GM12892 (cell line): ENCODE results near the gene CASTOR1.

Experiments used
- DNase-seq: peaks from one replicate; pipeline ENCODE4 v3.0.0; 2011; ENCODE audit not compliant: insufficient read length
- FAIRE-seq: peaks from 2 replicates; lab custom pipeline; 2011; peaks lifted over from hg19 to GRCh38; lab: Jason Lieb, UNC
- POLR2A ChIP-seq: IDR thresholded peaks from 2 replicates; pipeline ENCODE4 v1.6.1; 2011; ENCODE audit warnings: low read depth, low read length, control low read depth
- POLR2AphosphoS5 ChIP-seq: IDR thresholded peaks from 2 replicates; pipeline ENCODE4 v1.6.1; 2011; ENCODE audit warnings: low read depth, low read length, control low read depth
- TAF1 ChIP-seq: IDR thresholded peaks from 2 replicates; pipeline ENCODE4 v1.6.1; 2011; ENCODE audit warnings: low read depth, mild to moderate bottlenecking, control low read depth, low read length, borderline replicate concordance

CASTOR1 gene

DNA sequence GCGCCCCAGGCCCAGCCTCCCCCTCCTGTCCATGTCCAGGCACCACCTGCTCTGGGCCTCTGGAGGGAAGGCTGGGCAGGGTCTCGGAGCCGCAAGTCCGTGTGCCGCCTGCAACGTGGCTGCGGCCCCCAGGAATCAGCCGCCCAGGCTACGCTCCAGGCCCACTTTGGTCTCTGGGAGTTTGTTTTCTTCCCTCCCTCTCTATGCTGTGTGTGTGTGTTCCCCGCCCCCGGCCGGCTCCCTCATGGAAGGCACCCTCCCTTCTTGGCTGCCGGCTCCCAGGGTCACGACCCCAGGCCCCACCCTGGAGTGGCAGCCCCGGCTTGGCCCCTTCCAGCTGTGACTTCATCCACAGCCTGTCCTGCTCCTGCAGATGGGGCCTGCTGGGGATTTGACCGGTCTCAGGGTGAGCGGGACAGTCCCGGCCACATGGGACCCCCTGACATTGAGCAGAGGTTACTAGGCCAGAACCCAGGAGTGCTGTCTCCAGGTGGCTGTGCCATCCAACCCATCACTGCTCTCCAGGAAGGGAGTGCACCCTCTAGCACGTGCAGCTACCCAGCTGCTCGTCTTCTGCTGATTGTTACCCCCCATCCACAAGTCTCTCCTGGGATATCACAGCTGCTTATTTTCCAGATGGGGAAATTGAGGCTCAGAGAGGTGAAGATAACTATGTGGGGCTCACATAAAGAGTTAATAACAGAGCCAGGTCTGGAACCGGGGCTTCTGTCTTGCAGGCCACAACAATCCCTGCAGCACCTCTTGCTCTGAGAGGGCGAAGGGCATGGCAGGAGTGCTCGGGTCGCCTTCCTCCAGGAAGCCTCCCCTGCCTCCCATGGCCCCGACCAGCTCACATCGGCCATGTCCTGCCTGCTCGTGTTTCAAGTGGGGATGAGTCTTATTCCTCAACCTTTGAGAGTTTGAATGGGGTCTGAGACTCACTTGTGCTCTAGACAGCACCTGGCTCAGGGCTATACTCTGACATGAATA is 40.0 kb downstream of the CASTOR1 start:
- TF ChIP-seq POLR2AphosphoS5 (no peak), POLR2A (no peak), TAF1 (no peak)
- FAIRE-seq (no peak), DNase-seq (no peak)

DNA sequence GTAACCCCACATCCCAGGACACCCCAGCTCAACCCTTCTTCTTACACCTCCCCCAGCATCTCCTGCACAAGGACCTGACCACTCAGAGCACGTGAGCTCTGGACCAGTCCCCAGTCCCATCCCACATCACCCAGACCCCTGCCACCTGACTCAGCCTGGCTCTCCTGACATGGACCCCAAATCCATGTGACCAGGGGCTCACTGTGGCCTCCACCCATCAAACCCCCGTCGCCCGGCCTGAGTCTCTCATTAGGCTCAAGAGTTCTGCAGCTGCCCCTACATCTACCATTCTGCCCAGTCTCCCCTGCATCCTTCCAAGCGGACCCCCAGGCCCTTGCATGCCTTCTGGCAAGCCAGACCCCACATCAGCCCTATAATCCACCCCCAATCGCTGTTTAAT is 40.8 kb downstream of the CASTOR1 start:
- DNase-seq (no peak), FAIRE-seq (no peak)
- TF ChIP-seq POLR2AphosphoS5 (no peak), POLR2A (no peak), TAF1 (no peak)

DNA sequence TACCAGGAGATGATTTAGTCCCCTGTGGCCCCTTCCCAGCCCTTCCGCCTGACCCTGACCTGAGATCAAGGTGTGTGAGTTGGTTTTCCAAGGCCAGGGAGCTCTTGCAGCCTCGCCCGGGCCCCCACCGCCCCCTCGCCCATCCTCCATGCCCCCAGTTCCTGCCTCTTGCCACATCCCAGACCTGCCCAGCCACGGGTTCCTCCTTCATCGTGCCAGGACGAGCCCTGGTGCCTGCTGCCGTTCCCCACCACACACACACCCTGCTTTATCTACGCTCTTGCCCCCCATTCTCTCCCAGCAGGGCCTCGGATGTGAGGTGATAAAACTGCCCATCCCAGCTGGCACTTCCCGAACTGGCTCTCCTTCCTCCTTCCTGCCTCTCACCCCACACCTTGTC is 41.3 kb downstream of the CASTOR1 start:
- no peak for TF ChIP-seq POLR2A
- no peak for TF ChIP-seq POLR2AphosphoS5
- no peak for TF ChIP-seq TAF1
- no peak for FAIRE-seq
- DNase-seq: no peak

DNA sequence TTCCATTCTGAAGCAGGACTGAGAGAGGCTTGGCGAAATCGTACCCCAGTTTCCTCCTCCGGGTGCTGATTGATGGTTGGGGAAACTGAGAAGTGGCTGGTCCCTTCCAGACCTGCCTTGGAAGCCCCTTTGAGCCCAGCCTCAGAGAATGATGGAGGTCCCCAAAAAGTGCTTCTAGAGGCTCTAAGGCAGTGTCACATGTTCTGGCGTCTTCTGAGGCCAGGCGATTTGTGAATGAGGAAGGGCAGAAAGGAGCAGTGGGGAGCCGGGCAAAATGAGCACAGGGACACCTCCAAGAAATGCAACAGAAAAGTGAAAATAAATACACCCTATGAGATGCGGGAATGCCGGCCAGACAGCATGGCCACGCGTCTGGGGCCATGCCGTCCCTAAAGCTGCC is 41.7 kb downstream of the CASTOR1 start:
- no peak for TF ChIP-seq POLR2AphosphoS5
- FAIRE-seq: no peak
- DNase-seq: no peak

DNA sequence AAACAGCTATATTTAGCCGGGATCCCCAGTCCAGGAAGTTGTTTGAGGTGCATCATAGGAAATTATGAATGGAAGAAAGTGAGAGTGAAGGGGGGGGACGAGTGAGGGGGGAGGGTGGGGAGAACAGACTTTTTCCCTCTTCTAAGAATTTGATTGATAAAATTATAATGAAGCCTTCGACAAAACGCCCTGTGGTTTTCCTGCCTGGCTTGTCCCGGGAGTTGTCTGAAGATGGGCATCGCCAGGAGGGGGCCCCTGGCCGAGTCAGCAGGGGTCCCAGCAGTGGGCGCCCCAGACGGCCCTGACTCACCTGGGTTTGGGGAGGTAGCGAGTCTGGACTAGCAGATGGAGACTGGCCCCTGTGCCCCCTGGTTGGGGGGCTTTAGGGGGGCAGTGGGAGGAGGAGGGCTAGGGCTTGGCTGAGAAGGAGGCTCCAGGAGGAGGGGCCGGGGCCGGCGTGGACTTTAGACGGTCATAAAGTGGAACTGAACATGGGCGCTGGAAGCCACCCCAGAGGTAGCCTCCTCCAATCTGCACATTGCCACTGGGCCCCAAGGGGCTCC is 42.4 kb downstream of the CASTOR1 start:
- no peak for TF ChIP-seq POLR2A
- no peak for TF ChIP-seq TAF1
- no peak for TF ChIP-seq POLR2AphosphoS5
- DNase-seq: no peak
- FAIRE-seq: no peak

DNA sequence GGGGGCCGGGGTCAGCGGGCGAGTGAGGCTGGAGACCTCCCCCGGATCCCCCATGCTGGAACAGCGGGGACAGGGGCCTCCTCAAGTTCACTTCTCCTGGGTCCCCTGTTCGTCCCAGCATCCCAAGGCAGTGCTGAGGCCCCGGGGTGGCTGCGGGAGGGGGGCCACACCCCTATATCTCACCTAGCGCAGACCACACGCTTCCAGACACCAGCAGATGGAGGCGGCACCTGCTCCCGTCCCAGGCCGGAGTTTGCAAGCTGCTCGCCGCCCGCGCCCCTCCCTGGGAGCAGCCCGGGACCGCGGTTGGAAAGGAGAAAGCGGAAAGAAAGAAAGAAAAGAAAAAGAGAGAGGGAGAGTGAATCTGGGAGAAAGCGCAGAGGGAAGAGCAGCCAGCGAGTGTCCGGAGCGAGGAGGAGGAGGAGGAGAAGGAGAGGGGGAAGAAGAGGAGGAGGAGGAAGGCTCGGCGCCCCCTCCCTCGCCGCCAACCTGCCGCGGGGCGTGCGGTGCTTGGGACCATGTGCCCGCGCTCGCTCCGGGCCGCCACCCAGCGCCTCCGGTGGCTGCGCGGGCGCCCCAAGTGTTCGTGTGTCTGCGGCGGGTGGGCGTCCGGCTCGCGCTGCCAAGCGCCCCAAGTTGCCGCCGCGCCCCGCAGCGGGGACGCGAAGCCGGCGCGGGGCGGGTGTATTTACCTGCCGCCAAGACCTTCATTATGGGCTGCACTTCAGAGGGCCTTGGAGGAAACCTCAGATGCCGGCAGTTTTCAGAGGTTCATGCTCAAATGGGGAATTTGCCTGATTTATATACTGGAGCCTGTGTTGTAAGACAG is 43.1 kb downstream of the CASTOR1 start, which contains the start of gene LIF:
Gene LIF, minus strand, starts transcription at position 775 of the 829 bp plus-strand sequence. Its CDS starts 64 bp downstream, at position 711.
- TF ChIP-seq TAF1 (no peak), POLR2AphosphoS5 (no peak), POLR2A (no peak)
- peak; percentile 60 for DNase-seq
- FAIRE-seq: peak; percentile 42

DNA sequence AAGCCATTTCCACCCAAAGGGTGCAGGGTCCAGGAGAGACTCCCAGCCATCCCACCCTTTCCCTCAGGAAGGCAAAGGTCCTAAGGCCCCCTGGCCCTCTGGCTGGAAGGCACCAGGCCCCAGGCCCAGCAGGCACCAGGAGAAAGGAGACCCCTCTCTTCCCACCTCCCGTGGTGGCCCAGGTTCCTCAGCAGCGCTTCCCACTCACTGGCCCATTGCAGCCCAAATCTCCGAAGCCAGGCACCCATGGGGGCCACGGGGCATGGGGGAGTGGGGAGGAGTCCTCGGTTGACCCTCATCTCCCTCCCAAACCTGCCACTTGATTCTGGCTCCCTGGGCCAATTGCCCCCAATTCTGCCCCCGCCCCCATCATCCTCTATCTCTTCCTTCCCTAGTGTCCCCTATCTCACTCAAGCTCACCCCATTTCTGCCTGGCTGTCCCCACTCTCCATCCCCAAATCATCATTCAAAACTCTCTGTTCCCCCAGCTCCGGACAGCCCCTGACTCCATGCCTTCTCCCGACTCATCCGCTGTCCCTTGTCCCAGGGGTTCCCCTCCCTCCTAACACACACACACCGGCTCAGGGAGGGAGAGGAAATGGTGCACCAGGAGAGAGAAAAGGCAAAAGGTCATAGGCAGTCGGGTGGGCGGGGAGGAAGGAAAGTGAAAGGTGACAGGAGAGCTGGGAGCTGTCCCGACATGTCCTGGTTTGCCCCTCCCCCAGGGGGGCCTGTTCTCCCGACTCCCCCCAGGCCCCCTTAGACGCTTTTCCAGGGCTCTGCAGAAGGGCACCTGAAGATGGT is 43.9 kb downstream of the CASTOR1 start:
- FAIRE-seq: no peak
- no peak for DNase-seq
- TF ChIP-seq POLR2AphosphoS5 (no peak), POLR2A (no peak), TAF1 (no peak)

DNA sequence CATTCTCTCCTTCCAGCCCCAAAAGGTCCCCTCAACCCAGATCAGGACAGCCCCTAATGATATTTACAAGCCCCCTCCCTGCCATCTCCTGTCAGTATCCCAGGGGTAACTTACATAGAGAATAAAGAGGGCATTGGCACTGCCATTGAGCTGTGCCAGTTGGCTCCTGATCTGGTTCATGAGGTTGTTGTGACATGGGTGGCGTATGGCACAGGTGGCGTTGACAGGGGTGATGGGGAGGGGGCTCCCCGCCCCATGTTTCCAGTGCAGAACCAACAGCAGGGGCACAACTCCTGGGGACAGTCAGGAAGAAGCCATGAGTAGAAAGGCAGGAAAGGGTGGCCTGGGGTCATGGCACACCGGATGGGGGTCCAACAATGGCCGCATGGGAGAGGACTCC is 44.7 kb downstream of the CASTOR1 start:
- FAIRE-seq: no peak
- no peak for DNase-seq
- TF ChIP-seq TAF1: no peak
- TF ChIP-seq POLR2A: no peak
- TF ChIP-seq POLR2AphosphoS5: no peak

DNA sequence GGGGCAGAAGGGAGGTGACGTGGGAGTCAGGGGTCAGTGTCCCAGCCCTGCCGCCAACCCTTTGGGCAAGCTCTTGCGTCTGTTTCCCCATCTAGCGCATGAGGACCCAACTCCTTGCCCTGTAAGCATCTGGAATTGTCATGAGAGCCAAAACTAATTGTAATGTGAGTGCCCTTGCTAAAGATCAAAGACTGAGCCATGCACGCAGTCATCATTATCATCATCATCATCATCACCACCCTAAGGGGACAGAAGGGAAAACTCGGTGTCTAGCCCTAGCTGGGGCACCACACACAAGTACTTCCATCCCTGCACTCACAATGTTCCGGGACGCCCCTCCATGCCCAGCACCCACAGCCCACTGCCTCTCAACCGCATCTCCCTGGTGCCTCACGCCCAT is 45.2 kb downstream of the CASTOR1 start:
- no peak for FAIRE-seq
- no peak for DNase-seq
- no peak for TF ChIP-seq POLR2AphosphoS5

DNA sequence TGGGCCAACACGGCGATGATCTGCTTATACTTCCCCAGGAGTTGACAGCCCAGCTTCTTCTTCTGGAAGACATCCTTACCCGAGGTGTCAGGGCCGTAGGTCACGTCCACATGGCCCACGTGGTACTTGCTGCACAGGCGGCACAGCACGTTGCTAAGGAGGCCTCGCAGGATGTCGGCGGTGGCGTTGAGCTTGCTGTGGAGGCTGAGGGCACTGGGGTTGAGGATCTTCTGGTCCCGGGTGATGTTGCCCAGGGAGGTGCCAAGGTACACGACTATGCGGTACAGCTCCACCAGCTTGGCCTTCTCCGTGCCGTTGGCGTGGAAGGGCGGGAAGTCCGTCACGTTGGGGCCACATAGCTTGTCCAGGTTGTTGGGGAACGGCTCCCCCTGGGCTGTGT is 45.6 kb downstream of the CASTOR1 start:
- no peak for TF ChIP-seq POLR2A
- no peak for TF ChIP-seq TAF1
- no peak for TF ChIP-seq POLR2AphosphoS5
- FAIRE-seq (no peak), DNase-seq (no peak)
